ENCODE data around the gene GPR183. TPM values are rescaled to one million over a fixed set of nuclear protein-coding genes. Genes with fewer than 3 reads are reported as not detected.

Gene GPR183
- total RNA-seq, 1 experiment from 2014 or later = 0.30 TPM

DNA sequence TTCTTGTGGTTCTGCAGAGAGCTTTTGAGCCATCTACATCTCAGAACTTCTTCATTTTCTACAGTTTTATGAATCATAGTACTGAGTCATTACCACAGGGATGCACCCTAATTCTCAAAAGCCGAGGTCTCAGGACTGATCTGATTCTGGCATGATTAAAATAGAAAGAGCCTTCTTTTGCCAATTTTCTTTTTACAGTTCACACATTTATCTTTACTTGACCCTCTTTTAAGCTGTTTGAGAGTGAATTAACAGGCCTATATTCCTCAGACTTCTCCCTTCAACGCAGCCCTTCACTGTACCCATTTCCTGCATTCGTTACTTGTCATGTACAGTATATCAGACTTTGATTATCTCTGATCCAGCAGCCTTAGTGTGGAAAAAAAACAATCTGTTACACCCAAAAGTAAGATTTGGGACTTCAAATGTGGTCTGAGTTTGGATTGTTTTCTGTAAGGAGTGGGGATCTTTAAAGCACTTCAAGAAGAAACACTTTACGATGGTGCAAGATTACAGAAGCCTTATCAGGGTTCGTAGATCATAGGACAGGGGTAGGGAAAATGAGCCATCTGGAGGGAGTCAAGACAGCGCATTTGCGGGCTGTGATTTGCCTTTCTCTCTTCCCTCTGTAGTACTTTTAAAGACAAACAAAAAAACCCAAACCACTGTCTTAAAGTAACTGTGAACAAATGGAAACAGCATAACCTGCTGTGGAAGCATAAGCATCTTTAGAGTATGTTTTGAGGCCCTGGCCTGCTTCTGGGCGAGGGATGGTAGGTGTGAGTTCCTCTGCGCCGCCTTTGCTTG is 15.3 kb upstream of the GPR183 start:
- ATAC-seq (peak; percentile 53), DNase-seq (ENCODE audit: low read depth, low spot score) (no peak)
- RAD21 ChIA-PET (ENCODE audit: low non-redundant PET in 1 of 2, low total read pairs in 2 of 2, uncharacterized antibody in 2 of 2, unreplicated experiment in 2 of 2) = no interaction called here
- Histone ChIP-seq H3K36me3 (ENCODE audit: control insufficient read depth in 1 of 2, insufficient read depth in 2 of 2, low read length in 2 of 2) (no peaks in the 10 kb centered on the region), H3K9me2 (ENCODE audit: insufficient read depth) (no peaks in the 10 kb centered on the region), H3K9me3 (ENCODE audit: control insufficient read depth in 1 of 2, insufficient read depth in 1 of 2, low read depth in 1 of 2, low read length in 2 of 2) (no peaks in the 10 kb centered on the region), H3K27ac (ENCODE audit: low read depth, low read length) (peak overlapping the region; percentile 62; the same call in 1 of the 2 replicates), H3K4me1 (ENCODE audit: control insufficient read depth in 1 of 2, insufficient read depth in 2 of 2, low read length in 2 of 2) (peaks cover 61 to 69% of the 10 kb centered on the region in 2 experiments), H3K4me3 (replicated peaks in 1 of 2; ENCODE audit: low read depth in 1 of 2, low read length in 2 of 2) (peak overlapping the region in 1 of 2 experiments; percentile 17; a peak in 1 of 4 replicates), H3K4me2 (ENCODE audit: low read length) (peak overlapping the region; percentile 64), H3K27me3 (ENCODE audit: insufficient read depth, low read length) (no peaks in the 10 kb centered on the region), H2AFZ (ENCODE audit: low read depth, low read length, poor library complexity, severe bottlenecking) (no peak overlapping the region), H3K79me2 (ENCODE audit: insufficient read depth, low read length) (peaks cover 5% of the 10 kb centered on the region), H3K9ac (ENCODE audit: low read length) (peak overlapping the region; percentile 44), H4K20me1 (ENCODE audit: insufficient read depth) (no peaks in the 10 kb centered on the region)
- no TSS peak for BruUV-seq (replicated peaks)
- CTCF ChIA-PET = no interaction called here
- TF ChIP-seq, protein P1, sequence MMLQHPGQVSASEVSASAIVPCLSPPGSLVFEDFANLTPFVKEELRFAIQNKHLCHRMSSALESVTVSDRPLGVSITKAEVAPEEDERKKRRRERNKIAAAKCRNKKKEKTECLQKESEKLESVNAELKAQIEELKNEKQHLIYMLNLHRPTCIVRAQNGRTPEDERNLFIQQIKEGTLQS (IDR thresholded peaks at IDR 0.05) = no peak
- peak; percentile 75 for TF ChIP-seq FOSL1 (IDR thresholded peaks at IDR 0.05; ENCODE audit: low read depth)
- no peak for TF ChIP-seq RAD21 (IDR thresholded peaks at IDR 0.05; ENCODE audit: low read depth)
- TF ChIP-seq CBX3 (IDR thresholded peaks at IDR 0.05; ENCODE audit: low read depth) = no peak
- TF ChIP-seq EZH2phosphoT487 (IDR thresholded peaks at IDR 0.05; ENCODE audit: borderline replicate concordance) = no peak
- TF ChIP-seq, protein P2, sequence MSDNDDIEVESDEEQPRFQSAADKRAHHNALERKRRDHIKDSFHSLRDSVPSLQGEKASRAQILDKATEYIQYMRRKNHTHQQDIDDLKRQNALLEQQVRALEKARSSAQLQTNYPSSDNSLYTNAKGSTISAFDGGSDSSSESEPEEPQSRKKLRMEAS (IDR thresholded peaks at IDR 0.05) = 0 out of 2 replicates have a peak, but pooled peaks have one; percentile 10
- TF ChIP-seq SIN3A (IDR thresholded peaks at IDR 0.05; ENCODE audit: low read depth) = no peak
- no peak for TF ChIP-seq ELF1 (IDR thresholded peaks at IDR 0.05; ENCODE audit: borderline replicate concordance, low read depth)
- TF ChIP-seq JUND (IDR thresholded peaks at IDR 0.05) = peak; percentile 60; the same call in 1 of the 2 replicates
- no peak for TF ChIP-seq SP1 (IDR thresholded peaks at IDR 0.05; ENCODE audit: low read depth)
- TF ChIP-seq ZFX (IDR thresholded peaks at IDR 0.05) = no peak
- no peak for TF ChIP-seq EGR1 (IDR thresholded peaks at IDR 0.05; ENCODE audit: low read depth)
- TF ChIP-seq YY1 (IDR thresholded peaks at IDR 0.05; ENCODE audit: extremely low read depth, insufficient replicate concordance, low read depth, low read length) = no peak
- no peak for TF ChIP-seq CEBPB (IDR thresholded peaks at IDR 0.05; ENCODE audit: low read depth)
- no peak for TF ChIP-seq POLR2A (IDR thresholded peaks at IDR 0.05; ENCODE audit: borderline replicate concordance, extremely low read depth, insufficient read depth, insufficient read length)
- TF ChIP-seq, protein P3, sequence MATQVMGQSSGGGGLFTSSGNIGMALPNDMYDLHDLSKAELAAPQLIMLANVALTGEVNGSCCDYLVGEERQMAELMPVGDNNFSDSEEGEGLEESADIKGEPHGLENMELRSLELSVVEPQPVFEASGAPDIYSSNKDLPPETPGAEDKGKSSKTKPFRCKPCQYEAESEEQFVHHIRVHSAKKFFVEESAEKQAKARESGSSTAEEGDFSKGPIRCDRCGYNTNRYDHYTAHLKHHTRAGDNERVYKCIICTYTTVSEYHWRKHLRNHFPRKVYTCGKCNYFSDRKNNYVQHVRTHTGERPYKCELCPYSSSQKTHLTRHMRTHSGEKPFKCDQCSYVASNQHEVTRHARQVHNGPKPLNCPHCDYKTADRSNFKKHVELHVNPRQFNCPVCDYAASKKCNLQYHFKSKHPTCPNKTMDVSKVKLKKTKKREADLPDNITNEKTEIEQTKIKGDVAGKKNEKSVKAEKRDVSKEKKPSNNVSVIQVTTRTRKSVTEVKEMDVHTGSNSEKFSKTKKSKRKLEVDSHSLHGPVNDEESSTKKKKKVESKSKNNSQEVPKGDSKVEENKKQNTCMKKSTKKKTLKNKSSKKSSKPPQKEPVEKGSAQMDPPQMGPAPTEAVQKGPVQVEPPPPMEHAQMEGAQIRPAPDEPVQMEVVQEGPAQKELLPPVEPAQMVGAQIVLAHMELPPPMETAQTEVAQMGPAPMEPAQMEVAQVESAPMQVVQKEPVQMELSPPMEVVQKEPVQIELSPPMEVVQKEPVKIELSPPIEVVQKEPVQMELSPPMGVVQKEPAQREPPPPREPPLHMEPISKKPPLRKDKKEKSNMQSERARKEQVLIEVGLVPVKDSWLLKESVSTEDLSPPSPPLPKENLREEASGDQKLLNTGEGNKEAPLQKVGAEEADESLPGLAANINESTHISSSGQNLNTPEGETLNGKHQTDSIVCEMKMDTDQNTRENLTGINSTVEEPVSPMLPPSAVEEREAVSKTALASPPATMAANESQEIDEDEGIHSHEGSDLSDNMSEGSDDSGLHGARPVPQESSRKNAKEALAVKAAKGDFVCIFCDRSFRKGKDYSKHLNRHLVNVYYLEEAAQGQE (IDR thresholded peaks at IDR 0.05; ENCODE audit: low read depth) = no peak
- POLR2A ChIA-PET = interaction anchor here (1.2 kb wide), 1 partner anchor 10 kb away, joined by 3 read pairs; no protein-coding TSS in a partner anchor
- intact Hi-C loops (cut with micrococcal nuclease) = no loop called here

Data from HCT116 (cell line).